GM18526 (cell line): Measurements from ENCODE around the gene AMBP.

Experiments
- POLR2A ChIP-seq: IDR thresholded peaks from 3 replicates; pipeline ENCODE4 v1.6.1; 2011; ENCODE audit not compliant: insufficient read length; ENCODE audit errors: extremely low read depth

The AMBP gene

GRCh38 chr9:114086607-114087006 is 8.5 kb upstream of the AMBP start:
- no peak for TF ChIP-seq POLR2A

- no peak for TF ChIP-seq POLR2A
These were observed 7.9 kb upstream of the AMBP start for GRCh38 chr9:114086009-114086408.

- no peak for TF ChIP-seq POLR2A
These were observed 7.3 kb upstream of the AMBP start for GRCh38 chr9:114085387-114085789.

GRCh38 chr9:114084282-114085073 is 6.4 kb upstream of the AMBP start:
- TF ChIP-seq POLR2A = no peak

GRCh38 chr9:114083666-114084065 is 5.6 kb upstream of the AMBP start:
- TF ChIP-seq POLR2A = no peak

GRCh38 chr9:114082017-114082762 is 4.1 kb upstream of the AMBP start:
- no peak for TF ChIP-seq POLR2A

- no peak for TF ChIP-seq POLR2A
These were observed 3.4 kb upstream of the AMBP start for GRCh38 chr9:114081441-114082016.

- no peak for TF ChIP-seq POLR2A
These were observed 2.8 kb upstream of the AMBP start for GRCh38 chr9:114080773-114081440.

GRCh38 chr9:114080195-114080772 is 2.2 kb upstream of the AMBP start:
- TF ChIP-seq POLR2A = no peak

- TF ChIP-seq POLR2A = no peak
These were observed 669 bp upstream of the AMBP start for GRCh38 chr9:114078781-114079156.

- TF ChIP-seq POLR2A = no peak
These were observed 800 bp downstream of the AMBP start for GRCh38 chr9:114077162-114077837.

- TF ChIP-seq POLR2A = no peak
These were observed 1.6 kb downstream of the AMBP start for GRCh38 chr9:114076237-114077161.

- no peak for TF ChIP-seq POLR2A
These were observed 2.5 kb downstream of the AMBP start for GRCh38 chr9:114075602-114076001.
